Aorta (tissue), 5 donors: ENCODE data around the gene PNMA8C. TPM values are rescaled to one million over a fixed set of nuclear protein-coding genes. Genes with fewer than 3 reads are reported as not detected.

ENCODE experiments used
- ATAC-seq: fragments of 200-7000 bp; cut with Tn5 transposase; one replicate; pipeline ENCODE4 v1.9.1; 2022; ENCODE audit warnings: moderate library complexity; ENCODE audit not compliant: low FRiP score
- DNase-seq, 2 donors: peaks; one replicate each; pipeline ENCODE4 v3.0.0-alpha.2; 2020
- H3K27ac ChIP-seq, 2 donors: one replicate each; pipeline ENCODE4 v1.5.1; 2013; ENCODE audit warnings: low read length in 2 of 2, mild to moderate bottlenecking in 2 of 2, moderate library complexity in 2 of 2, control low read depth in 1 of 2, inconsistent platforms in 1 of 2, low read depth in 1 of 2
- H3K27me3 ChIP-seq, 2 donors: one replicate each; pipeline ENCODE4 v1.6.1; 2013; ENCODE audit warnings: control low read depth in 1 of 2, low read length in 1 of 2, mild to moderate bottlenecking in 1 of 2, moderate library complexity in 1 of 2; ENCODE audit not compliant: insufficient read depth in 2 of 2, control insufficient read depth in 1 of 2
- H3K36me3 ChIP-seq, 2 donors: one replicate each; pipeline ENCODE4 v1.6.1; 2013; ENCODE audit warnings: control low read depth in 1 of 2, low read length in 1 of 2, mild to moderate bottlenecking in 1 of 2; ENCODE audit not compliant: insufficient read depth in 2 of 2, control insufficient read depth in 1 of 2
- H3K4me1 ChIP-seq, 2 donors: one replicate each; pipeline ENCODE4 v1.6.1; 2013; ENCODE audit warnings: low read length in 2 of 2, control low read depth in 1 of 2, mild to moderate bottlenecking in 1 of 2, moderate library complexity in 1 of 2; ENCODE audit not compliant: insufficient read depth in 2 of 2, control insufficient read depth in 1 of 2
- H3K4me3 ChIP-seq, 2 donors: one replicate each; pipeline ENCODE4 v1.5.1; 2013; ENCODE audit warnings: low read length in 2 of 2, control low read depth in 1 of 2, mild to moderate bottlenecking in 1 of 2
- H3K9me3 ChIP-seq: one replicate; pipeline ENCODE4 v1.6.1; 2013; ENCODE audit warnings: mild to moderate bottlenecking, low read length; ENCODE audit not compliant: control insufficient read depth
- WGBS, 2 donors: extraction: QIAGEN DNeasy Blood & Tissue Kit; methylation state at CpG; one replicate each; pipeline ENCODE4 v1.1.7; 2013; 5-methylcytosine and 5-hydroxymethylcytosine counted together
- intact Hi-C, 2 donors: fragments of 100-400 bp; cut with DNase I; formaldehyde crosslinking; loops; one replicate each; pipeline versions ENCODE4 v1.14.2 to v1.15.0; 2022
- polyA plus RNA-seq, 2 donors: library from polyadenylated mRNA; stranded (reverse); fragments of 200-250 nt; gene quantifications; one replicate each; pipeline ENCODE4 v1.2.3, GENCODE V29; 2013
- total RNA-seq, 2 donors: library from RNA; stranded (reverse); fragmentation: NEBNext Ultra II Directional; extraction: Animal tissue kit (Norgen Biotek cat#: 25700); gene quantifications; one replicate each; pipeline ENCODE4 v1.2.1, GENCODE V29; 2021
- donor health status: healthy with polysubstance abuse.
- donor health status: Bipolar disorder and iron deficiency.
- donor health status: DM: no; HTN: no; CAD: no.
- donor health status: DM: no; HTN: no; CAD: no.
- donor health status: DM: yes; HTN: yes; CAD: no.

Gene PNMA8C
- total and polyA plus RNA-seq, 4 donors: 1.2 to 4.3 (median 2.4) TPM

DNA sequence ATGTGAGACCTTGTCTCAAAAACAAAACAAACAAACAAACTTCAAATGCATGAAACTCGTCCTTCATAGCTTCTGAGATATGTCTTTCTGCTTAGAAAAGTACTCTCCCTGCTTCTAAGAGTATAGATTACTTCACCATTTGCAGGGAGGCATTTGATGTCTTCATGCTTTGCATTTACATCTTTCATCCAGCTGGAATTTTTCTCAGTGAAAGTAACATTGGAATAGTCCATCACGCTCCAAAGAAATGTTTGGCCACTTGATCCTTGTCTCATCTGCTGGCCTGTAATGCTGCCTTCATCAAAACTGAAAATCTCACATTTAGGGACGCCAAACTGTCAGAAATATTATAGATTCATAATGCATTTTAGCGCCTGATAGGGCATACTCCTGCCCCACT is 23.4 kb upstream of the PNMA8C start:
- H3K4me3 ChIP-seq: no peak overlapping the region
- no peaks in the 10 kb centered on the region for H3K9me3 ChIP-seq
- DNase-seq (no peak), ATAC-seq (no peak)
- peak overlapping the region; percentile 43 to 46 for H3K27ac ChIP-seq
- H3K36me3 ChIP-seq: no peaks in the 10 kb centered on the region
- peaks cover 3 to 4% of the 10 kb centered on the region in 2 donors for H3K4me1 ChIP-seq
- intact Hi-C loops: no loop called here
- H3K27me3 ChIP-seq: no peaks in the 10 kb centered on the region
- 25 to 31% methylated on average over 4 of the region's 4 CpGs for WGBS, 2 donors

DNA sequence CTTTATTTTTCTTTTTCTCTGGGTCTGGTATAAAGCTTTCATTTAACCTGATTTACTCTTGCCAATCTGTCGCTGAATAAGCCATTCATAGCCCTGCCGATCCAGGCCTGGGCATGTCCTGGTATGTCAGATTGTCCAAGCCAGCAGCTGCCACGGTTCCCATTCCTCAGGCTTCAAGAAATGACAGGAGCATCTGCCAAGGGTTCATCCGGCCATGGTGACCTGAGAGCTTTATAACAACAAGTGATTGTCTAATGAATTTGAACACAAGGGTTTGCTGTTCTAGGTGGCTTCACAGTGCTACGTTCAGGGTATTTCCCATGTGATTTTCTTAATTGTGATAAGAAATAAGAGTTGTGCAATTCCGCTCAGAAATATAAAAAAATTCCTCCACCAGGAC is 22.6 kb upstream of the PNMA8C start:
- WGBS, 2 donors: 2 to 6% methylated on average over 6 of the region's 6 CpGs
- H3K4me3 ChIP-seq: no peak overlapping the region
- no peaks in the 10 kb centered on the region for H3K9me3 ChIP-seq
- peak overlapping the region; percentile 14 to 83 for H3K27ac ChIP-seq
- H3K4me1 ChIP-seq: peaks cover 3 to 4% of the 10 kb centered on the region in 2 donors
- ATAC-seq (peak; percentile 49), DNase-seq (peak in 1 of 2 donors; percentile 70)
- no peaks in the 10 kb centered on the region for H3K27me3 ChIP-seq
- intact Hi-C loops: no loop called here
- H3K36me3 ChIP-seq: no peaks in the 10 kb centered on the region

DNA sequence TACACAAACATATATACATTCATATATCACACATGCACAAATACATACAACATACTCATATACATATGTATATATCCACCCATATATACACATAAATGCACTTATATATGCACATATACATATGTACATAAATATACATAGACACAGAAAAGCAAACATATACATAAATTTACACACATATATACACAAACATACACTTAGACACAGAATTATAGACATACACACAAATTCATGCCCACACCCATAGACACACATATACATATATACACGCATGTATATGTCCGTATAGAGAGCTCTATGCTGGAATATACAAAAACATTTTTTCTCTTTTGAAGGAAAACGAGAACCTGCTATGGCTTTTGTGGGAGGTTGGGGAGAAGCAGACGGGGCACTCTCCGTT is 22.0 kb upstream of the PNMA8C start:
- H3K4me1 ChIP-seq: peaks cover 3 to 4% of the 10 kb centered on the region in 2 donors
- no peak overlapping the region for H3K4me3 ChIP-seq
- H3K27me3 ChIP-seq: no peaks in the 10 kb centered on the region
- no peaks in the 10 kb centered on the region for H3K36me3 ChIP-seq
- H3K9me3 ChIP-seq: no peaks in the 10 kb centered on the region
- DNase-seq: no peak
- peak overlapping the region in 1 of 2 donors; percentile 43 for H3K27ac ChIP-seq
- intact Hi-C loops: no loop called here
- 3 to 7% methylated on average over 5 of the region's 5 CpGs for WGBS, 2 donors
- ATAC-seq: no peak

DNA sequence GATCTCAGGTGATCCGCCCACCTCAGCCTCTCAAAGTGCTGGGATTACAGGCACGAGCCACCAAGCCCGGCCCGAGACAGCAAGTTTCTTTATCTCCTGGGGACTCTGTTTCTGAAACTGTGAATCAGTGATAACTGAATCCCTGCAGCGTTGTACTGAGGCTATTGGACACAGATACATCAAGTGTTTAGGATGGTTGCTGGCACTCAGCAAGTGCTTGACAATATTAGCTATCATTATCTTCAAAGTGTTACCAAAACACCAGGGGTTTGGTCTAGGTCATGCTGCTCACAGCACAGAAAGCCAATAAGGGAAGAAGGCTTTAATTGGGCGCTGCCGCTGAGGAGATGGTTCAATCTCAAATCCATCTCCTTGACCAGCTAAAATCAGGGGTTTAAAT is 20.5 kb upstream of the PNMA8C start:
- Histone ChIP-seq H3K36me3 (no peaks in the 10 kb centered on the region), H3K4me1 (peaks cover 3 to 4% of the 10 kb centered on the region in 2 donors), H3K27ac (peak overlapping the region in 1 of 2 donors; percentile 74), H3K9me3 (no peaks in the 10 kb centered on the region), H3K4me3 (no peak overlapping the region), H3K27me3 (no peaks in the 10 kb centered on the region)
- intact Hi-C loops: loop anchor here in 1 of 2 donors (5.0 kb wide), 1 partner anchor 33 kb away; no protein-coding TSS in a partner anchor
- DNase-seq (peak in 1 of 2 donors; percentile 28), ATAC-seq (no peak)
- 61 to 65% methylated on average over 7 of the region's 7 CpGs for WGBS, 2 donors

DNA sequence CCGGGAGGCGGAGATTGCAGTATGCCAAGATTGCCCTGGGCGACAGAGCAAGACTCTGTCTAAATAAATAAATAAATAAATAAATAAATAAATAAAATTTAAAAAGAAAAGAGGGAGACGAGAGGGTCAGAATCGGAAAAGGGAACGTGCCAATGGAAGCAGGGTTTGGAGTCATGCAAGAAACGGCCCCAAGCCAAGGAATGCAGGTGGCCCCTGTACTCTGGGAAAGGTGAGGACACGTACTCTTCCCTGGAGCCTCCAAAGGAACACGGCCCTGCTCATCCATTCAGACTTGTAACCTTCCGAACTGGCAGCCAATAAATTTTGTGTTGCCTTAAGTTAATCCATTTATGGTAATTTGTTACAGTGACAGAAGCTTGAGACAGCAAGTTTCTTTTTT is 19.9 kb upstream of the PNMA8C start:
- no peaks in the 10 kb centered on the region for H3K36me3 ChIP-seq
- ATAC-seq: no peak
- no peaks in the 10 kb centered on the region for H3K9me3 ChIP-seq
- intact Hi-C loops: loop anchor here in 1 of 2 donors (5.0 kb wide), 1 partner anchor 34 kb away; no protein-coding TSS in a partner anchor
- no peaks in the 10 kb centered on the region for H3K27me3 ChIP-seq
- peak in 1 of 2 donors; percentile 24 for DNase-seq
- H3K4me1 ChIP-seq: peaks cover 1 to 3% of the 10 kb centered on the region in 2 donors
- H3K27ac ChIP-seq: no peak overlapping the region
- WGBS, 2 donors: 64 to 66% methylated on average over 10 of the region's 10 CpGs
- no peak overlapping the region for H3K4me3 ChIP-seq

DNA sequence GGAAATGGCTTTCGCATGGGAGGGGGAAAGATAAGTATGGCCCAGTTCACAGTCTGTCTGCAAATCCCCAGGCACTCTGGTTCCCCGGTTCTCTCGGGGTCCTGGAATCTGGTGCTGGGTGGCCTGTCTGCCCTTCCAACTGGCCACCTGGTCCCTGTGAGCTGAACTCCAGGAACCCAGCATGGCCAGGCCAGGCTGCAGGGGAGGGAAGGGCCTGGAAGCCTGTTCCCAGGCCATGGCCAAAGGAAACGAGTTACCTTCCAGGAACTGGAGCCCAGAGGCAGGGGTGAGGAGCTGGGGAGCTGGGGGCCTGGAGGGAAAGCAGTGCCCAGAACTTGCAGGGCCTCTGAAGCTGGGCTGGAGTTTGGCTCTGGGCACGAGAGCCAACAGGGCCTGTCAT is 19.1 kb upstream of the PNMA8C start:
- Histone ChIP-seq H3K4me1 (peaks cover 3 to 4% of the 10 kb centered on the region in 2 donors), H3K4me3 (no peak overlapping the region), H3K36me3 (no peaks in the 10 kb centered on the region), H3K27me3 (no peaks in the 10 kb centered on the region), H3K27ac (peak overlapping the region; percentile 51 to 85), H3K9me3 (no peaks in the 10 kb centered on the region)
- 5 to 6% methylated on average over 5 of the region's 5 CpGs for WGBS, 2 donors
- ATAC-seq: peak; percentile 71
- DNase-seq: peak in 1 of 2 donors; percentile 65
- intact Hi-C loops: loop anchor here in 1 of 2 donors (5.0 kb wide), 1 partner anchor 34 kb away; no protein-coding TSS in a partner anchor

DNA sequence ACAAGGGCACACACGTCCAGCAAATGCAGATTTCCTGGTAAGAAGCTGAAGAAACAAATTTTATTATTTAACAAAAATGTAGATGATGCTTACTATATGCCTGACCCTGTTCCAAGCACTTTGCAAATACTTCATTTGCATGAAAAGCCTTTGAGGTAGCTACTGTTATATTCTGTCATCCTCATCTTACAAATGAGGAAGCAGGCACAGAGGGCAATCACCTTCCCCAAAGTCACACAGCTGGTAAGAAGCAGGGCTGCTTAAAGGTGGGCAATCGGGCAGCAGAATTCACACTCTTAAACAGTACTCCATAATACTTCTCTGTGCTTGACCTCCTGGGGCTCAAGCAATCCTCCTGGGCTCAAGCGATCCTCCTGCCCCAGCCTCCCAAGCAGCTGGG is 18.3 kb upstream of the PNMA8C start:
- no peaks in the 10 kb centered on the region for H3K27me3 ChIP-seq
- H3K9me3 ChIP-seq: no peaks in the 10 kb centered on the region
- WGBS, 2 donors: 31 to 42% methylated on average over 3 of the region's 3 CpGs
- H3K27ac ChIP-seq: no peak overlapping the region
- H3K36me3 ChIP-seq: no peaks in the 10 kb centered on the region
- H3K4me3 ChIP-seq: no peak overlapping the region
- DNase-seq: no peak
- intact Hi-C loops: loop anchor here in 1 of 2 donors (5.0 kb wide), 1 partner anchor 35 kb away; no protein-coding TSS in a partner anchor
- peaks cover 3 to 9% of the 10 kb centered on the region in 2 donors for H3K4me1 ChIP-seq
- ATAC-seq: no peak

DNA sequence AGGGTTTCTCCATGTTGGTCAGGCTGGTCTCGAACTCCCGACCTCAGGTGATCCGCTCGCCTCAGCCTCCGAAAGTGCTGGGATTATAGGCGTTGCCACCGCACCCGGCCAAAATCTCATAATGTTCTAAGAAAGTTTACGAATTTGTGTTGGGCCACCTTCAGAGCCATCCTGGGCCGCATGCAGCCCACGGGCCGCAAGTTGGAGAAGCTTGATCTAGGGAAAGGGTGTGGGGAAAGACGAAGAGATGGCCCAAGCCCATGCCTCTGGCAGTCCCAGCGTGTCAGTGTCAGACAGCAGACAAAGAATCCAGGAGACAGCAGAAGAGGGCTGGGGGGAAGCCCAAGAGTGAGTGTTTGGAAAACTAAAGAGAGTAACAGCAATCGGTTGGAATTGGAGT is 17.3 kb upstream of the PNMA8C start:
- Histone ChIP-seq H3K4me1 (peaks cover 5 to 9% of the 10 kb centered on the region in 2 donors), H3K27ac (no peak overlapping the region), H3K4me3 (no peak overlapping the region), H3K36me3 (no peaks in the 10 kb centered on the region), H3K27me3 (no peaks in the 10 kb centered on the region), H3K9me3 (no peaks in the 10 kb centered on the region)
- 86% methylated on average over 15 of the region's 15 CpGs for WGBS, 2 donors
- ATAC-seq (no peak), DNase-seq (peak in 1 of 2 donors; percentile 51)
- intact Hi-C loops: loop anchor here in 1 of 2 donors (5.0 kb wide), 1 partner anchor 36 kb away; no protein-coding TSS in a partner anchor

DNA sequence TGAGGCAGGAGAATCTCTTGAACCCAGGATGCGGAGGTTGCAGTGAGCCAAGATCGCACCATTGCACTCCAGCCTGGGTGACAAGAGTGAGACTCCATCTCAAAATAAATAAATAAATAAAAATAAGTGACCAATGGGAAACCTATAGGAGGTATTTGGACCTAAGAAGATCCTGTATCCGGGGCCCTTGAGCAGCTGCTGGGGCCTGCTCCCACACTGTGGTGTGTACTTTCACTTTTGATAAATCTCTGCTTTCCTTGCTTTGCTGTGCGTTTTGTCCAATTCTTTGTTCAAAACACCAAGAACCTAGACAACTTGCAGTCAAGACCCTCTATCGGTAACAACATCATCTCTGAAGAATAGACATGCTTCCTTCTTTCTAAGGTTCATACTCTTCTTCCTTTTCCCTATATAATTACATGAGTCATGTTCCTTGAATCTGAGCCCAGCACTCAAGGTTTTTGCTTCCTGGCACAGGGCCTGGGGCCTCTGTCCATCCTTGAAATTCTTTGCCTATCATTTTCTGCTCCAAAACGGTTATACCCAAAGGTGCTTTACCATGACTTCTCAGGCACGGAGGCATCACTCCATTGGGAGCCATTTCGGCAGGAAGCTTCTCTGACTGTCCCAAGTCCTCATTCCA is 14.2 kb upstream of the PNMA8C start:
- Histone ChIP-seq H3K4me3 (peak overlapping the region in 1 of 2 donors; percentile 26), H3K27me3 (no peaks in the 10 kb centered on the region), H3K9me3 (no peaks in the 10 kb centered on the region), H3K27ac (peak overlapping the region in 1 of 2 donors; percentile 71), H3K36me3 (no peaks in the 10 kb centered on the region), H3K4me1 (peaks cover 5 to 7% of the 10 kb centered on the region in 2 donors)
- peak; percentile 21 for ATAC-seq
- peak in 1 of 2 donors; percentile 65 for DNase-seq
- intact Hi-C loops: no loop called here
- WGBS, 2 donors: 30 to 39% methylated on average over 8 of the region's 8 CpGs
